Ovary (tissue), 9 donors: ENCODE results near the gene SCD5. TPM values are rescaled to one million over a fixed set of nuclear protein-coding genes. Genes with fewer than 3 reads are reported as not detected.

Source experiments
- DNase-seq, 5 donors: peaks; one replicate each; pipeline ENCODE4 v3.0.0-alpha.2; 2019 to 2020
- H3K27ac ChIP-seq, 2 donors: fragments of 200-600 bp; one replicate each; pipeline versions ENCODE4 v1.5.1 to v1.8.0; 2019 to 2022
- H3K27me3 ChIP-seq: fragments of 200-600 bp; one replicate; pipeline ENCODE4 v1.8.0; 2022
- H3K36me3 ChIP-seq: fragments of 200-600 bp; sonication (generic); one replicate; pipeline ENCODE4 v1.5.1; 2019
- H3K4me1 ChIP-seq: one replicate; pipeline ENCODE4 v1.8.1; 2013; ENCODE audit warnings: mild to moderate bottlenecking, moderate library complexity; ENCODE audit not compliant: insufficient read depth
- H3K4me3 ChIP-seq: fragments of 200-600 bp; sonication (generic); one replicate; pipeline ENCODE4 v1.5.1; 2017
- H3K9me3 ChIP-seq, 2 donors: fragments of 200-600 bp in 1 of 2; sonication (generic) in 1 of 2; one replicate each; pipeline versions ENCODE4 v1.5.1 to v1.8.1; 2013 to 2019; ENCODE audit warnings: mild to moderate bottlenecking in 1 of 2, moderate library complexity in 1 of 2
- EP300 ChIP-seq: sonication (generic); formaldehyde crosslinking; IDR thresholded peaks from one replicate; pipeline ENCODE4 v1.6.1; 2017; ENCODE audit warnings: antibody characterized with exemption
- POLR2A ChIP-seq: fragments of 450-650 bp; IDR thresholded peaks from one replicate; pipeline ENCODE4 v1.6.1; 2017; ENCODE audit warnings: antibody characterized with exemption, mild to moderate bottlenecking, moderate library complexity
- WGBS, 3 donors: extraction: QIAGEN DNeasy Blood & Tissue Kit in 1 of 3; methylation state at CpG; one replicate each; pipeline versions ENCODE4 v1.1.5 to v1.1.7; 2013 to 2017; 5-methylcytosine and 5-hydroxymethylcytosine counted together
- intact Hi-C, 4 donors: fragments of 100-400 bp; cut with DNase I; formaldehyde crosslinking; loops; one replicate each; pipeline versions ENCODE4 v1.11.0 to v1.15.1; 2022 to 2023
- polyA plus RNA-seq, 2 donors: library from polyadenylated mRNA; stranded (reverse); fragments of 200-250 nt in 1 of 2; fragments of 350-450 nt in 1 of 2; fragmentation: Illumina TruSeq in 1 of 2; extraction: RNeasy Lipid Tissue Mini Kit (QIAGEN cat#74804) in 1 of 2; gene quantifications; one replicate each; pipeline ENCODE4 v1.2.3, GENCODE V29; 2013 to 2014
- total RNA-seq, 7 donors: library from RNA; depleted of rRNA in 2 of 7; stranded (reverse); fragments of >200 nt in 2 of 7; fragmentation: NEBNext Ultra II Directional in 3 of 7; extraction: Animal tissue kit (Norgen Biotek cat#: 25700) in 3 of 7; gene quantifications; one replicate each; pipeline versions ENCODE4 v1.1.0 to v1.2.4, GENCODE V29; 2016 to 2023
- TF ChIP-seq, protein P1 (sequence below), 3 donors: fragments of 450-650 bp in 2 of 3; fragments of 200-600 bp in 1 of 3; IDR thresholded peaks; one replicate each; pipeline versions ENCODE4 v1.5.1 to v1.8.0; 2016 to 2022; ENCODE audit warnings: antibody characterized with exemption in 3 of 3, mild to moderate bottlenecking in 1 of 3
- donor health status: DM: no; HTN: no; CAD: no; lungs with moderate emphysema.
- donor health status: DM: no; HTN: no; CAD: no.
- donor health status: Bipolar disorder and iron deficiency.
- donor health status: DM: yes; HTN: yes; CAD: no.
- donor health status: DM: no; HTN: no; CAD: no.
- donor health status: DM: yes; HTN: yes; CAD: no.

Gene SCD5
- total and polyA plus RNA-seq, 9 donors, result 96.3 to 203 (median 119) TPM

DNA sequence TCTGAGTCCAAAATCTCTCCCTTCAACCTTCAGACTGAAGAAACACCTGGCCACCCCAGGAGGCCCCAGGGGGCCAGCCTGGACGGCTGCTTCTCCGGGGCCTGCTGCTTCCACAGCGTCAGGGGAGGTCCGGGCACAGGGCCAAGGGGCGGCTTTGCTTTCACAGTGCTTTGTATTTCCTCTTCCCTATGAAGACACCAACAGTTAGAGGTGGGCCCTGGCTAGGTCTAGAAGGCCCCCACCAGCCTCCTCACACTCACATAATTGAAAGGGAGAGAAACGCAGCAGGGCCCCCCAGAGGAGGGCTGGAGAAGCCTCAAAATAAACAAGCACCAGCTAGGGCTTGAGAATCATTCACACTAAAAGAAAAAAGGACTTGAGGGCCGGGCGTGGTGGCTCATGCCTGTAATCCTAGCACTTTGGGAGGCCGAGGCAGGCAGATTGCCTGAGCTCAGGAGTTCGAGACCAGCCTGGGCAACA, 17.8 kb downstream of the SCD5 start:
- no peak for TF ChIP-seq EP300
- TF ChIP-seq, protein P1, sequence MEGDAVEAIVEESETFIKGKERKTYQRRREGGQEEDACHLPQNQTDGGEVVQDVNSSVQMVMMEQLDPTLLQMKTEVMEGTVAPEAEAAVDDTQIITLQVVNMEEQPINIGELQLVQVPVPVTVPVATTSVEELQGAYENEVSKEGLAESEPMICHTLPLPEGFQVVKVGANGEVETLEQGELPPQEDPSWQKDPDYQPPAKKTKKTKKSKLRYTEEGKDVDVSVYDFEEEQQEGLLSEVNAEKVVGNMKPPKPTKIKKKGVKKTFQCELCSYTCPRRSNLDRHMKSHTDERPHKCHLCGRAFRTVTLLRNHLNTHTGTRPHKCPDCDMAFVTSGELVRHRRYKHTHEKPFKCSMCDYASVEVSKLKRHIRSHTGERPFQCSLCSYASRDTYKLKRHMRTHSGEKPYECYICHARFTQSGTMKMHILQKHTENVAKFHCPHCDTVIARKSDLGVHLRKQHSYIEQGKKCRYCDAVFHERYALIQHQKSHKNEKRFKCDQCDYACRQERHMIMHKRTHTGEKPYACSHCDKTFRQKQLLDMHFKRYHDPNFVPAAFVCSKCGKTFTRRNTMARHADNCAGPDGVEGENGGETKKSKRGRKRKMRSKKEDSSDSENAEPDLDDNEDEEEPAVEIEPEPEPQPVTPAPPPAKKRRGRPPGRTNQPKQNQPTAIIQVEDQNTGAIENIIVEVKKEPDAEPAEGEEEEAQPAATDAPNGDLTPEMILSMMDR (IDR thresholded peaks at IDR 0.05), result no peak
- TF ChIP-seq POLR2A, result no peak
- intact Hi-C loops, result no loop called here
- H3K36me3 ChIP-seq, result no peaks in the 10 kb centered on the region
- peak overlapping the region in 1 of 2 donors; percentile 46 for H3K27ac ChIP-seq
- H3K4me1 ChIP-seq, result peaks cover 27% of the 10 kb centered on the region
- no peak overlapping the region for H3K4me3 ChIP-seq
- no peaks in the 10 kb centered on the region for H3K27me3 ChIP-seq
- H3K9me3 ChIP-seq, result no peaks in the 10 kb centered on the region
- peak; percentile 86 to 94 (median 90) for DNase-seq
- 23 to 27% (median 24%) methylated on average over 10 of the region's 10 CpGs for WGBS, 3 donors

GRCh38 chr4:82780170-82780751, 18.3 kb downstream of the SCD5 start:
- Histone ChIP-seq H3K27me3 (no peaks in the 10 kb centered on the region), H3K9me3 (no peaks in the 10 kb centered on the region), H3K27ac (peak overlapping the region in 1 of 2 donors; percentile 46), H3K4me3 (no peak overlapping the region), H3K36me3 (no peaks in the 10 kb centered on the region), H3K4me1 (peaks cover 26% of the 10 kb centered on the region)
- WGBS, 3 donors, result 52 to 72% (median 54%) methylated on average over 1 of the region's 1 CpG
- DNase-seq, result no peak
- intact Hi-C loops, result no loop called here
- TF ChIP-seq, protein P1 (IDR thresholded peaks at IDR 0.05), result no peak
- TF ChIP-seq EP300 (no peak), POLR2A (no peak)

GRCh38 chr4:82779032-82779431, 19.6 kb downstream of the SCD5 start:
- H3K9me3 ChIP-seq, result no peaks in the 10 kb centered on the region
- no peak overlapping the region for H3K4me3 ChIP-seq
- H3K4me1 ChIP-seq, result peaks cover 29% of the 10 kb centered on the region
- no peak overlapping the region for H3K27ac ChIP-seq
- WGBS, 3 donors, result 71 to 88% (median 77%) methylated on average over 11 of the region's 11 CpGs
- H3K27me3 ChIP-seq, result no peaks in the 10 kb centered on the region
- DNase-seq, result no peak
- TF ChIP-seq, protein P1 (IDR thresholded peaks at IDR 0.05), result no peak
- no peaks in the 10 kb centered on the region for H3K36me3 ChIP-seq
- intact Hi-C loops, result no loop called here

DNA sequence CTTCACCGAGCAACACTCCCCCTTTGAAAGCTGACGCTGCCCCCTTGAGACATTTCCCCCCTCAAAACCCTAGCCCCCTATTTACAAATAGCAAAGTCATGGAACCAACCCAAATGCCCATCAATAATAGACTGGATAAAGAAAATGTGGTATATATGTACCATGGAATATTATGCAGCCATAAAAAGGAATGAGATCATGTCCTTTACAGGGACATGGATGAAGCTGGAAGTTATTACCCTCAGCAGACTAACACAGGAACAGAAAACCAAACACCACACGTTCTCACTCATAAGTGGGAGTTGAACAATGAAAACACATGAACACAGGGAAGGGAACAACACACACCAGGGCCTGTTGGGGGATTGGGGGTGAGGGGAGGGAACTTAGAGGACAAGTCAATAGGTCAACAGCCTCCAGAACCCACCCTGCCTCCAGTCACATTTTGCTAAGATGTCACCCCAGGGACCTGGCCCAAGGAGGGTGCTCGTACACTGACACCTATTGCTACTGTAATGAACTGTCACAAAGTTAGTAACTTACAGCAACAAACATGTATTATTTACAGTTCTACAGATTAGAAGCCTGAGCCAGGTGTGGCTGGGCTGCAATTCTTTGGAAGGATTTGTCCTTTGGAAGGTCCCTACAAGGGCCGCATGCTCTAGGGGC, 20.6 kb downstream of the SCD5 start:
- Histone ChIP-seq H3K4me3 (no peak overlapping the region), H3K27me3 (no peaks in the 10 kb centered on the region), H3K36me3 (no peaks in the 10 kb centered on the region), H3K27ac (no peak overlapping the region), H3K4me1 (peaks cover 29% of the 10 kb centered on the region), H3K9me3 (no peaks in the 10 kb centered on the region)
- TF ChIP-seq EP300, result no peak
- WGBS, 3 donors, result 86 to 94% (median 93%) methylated on average over 5 of the region's 5 CpGs
- DNase-seq, result no peak
- intact Hi-C loops, result no loop called here

DNA sequence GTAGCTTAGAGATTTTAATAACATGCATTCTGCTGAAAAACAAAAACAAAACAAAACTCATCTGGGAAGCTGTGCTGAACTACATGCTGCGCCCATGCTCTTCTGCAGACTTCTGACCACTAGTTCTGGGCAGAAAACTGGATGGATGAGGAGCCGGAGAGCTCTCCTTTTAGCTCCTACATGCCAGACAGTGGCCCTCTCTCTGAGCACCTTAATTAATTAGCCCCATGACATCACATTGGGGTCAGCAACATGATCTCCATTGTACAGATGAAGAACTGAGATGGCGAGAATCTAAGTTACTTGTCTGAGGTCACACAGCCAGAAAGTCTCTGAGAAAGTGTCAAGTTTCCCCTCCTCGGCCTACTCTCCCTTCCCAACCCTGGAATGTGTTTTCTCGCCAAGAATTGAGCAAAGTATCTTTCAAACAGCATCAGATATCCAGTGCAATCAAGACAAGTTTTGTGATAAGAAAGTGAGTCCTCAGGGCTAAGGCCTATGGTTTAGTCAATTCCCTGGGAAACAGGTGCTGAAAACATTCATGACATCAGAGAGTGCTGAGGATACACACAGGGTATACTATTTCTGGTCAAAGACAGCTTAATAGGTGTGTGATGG, 21.6 kb downstream of the SCD5 start:
- Histone ChIP-seq H3K4me1 (peaks cover 28% of the 10 kb centered on the region), H3K36me3 (no peaks in the 10 kb centered on the region), H3K4me3 (no peak overlapping the region), H3K27me3 (no peaks in the 10 kb centered on the region), H3K27ac (no peak overlapping the region), H3K9me3 (no peaks in the 10 kb centered on the region)
- no peak for DNase-seq
- TF ChIP-seq, protein P1 (IDR thresholded peaks at IDR 0.05), result no peak
- no peak for TF ChIP-seq POLR2A
- no peak for TF ChIP-seq EP300
- intact Hi-C loops, result no loop called here
- 69 to 72% (median 69%) methylated on average over 5 of the region's 5 CpGs for WGBS, 3 donors
